Renal cortex interstitium (tissue), 11 donors: ENCODE measurements around the gene MIPOL1. TPM values are rescaled to one million over a fixed set of nuclear protein-coding genes. Genes with fewer than 3 reads are reported as not detected.
"Not testable (repeated sequence)": the region's sequence is repeated elsewhere in the genome, so short reads cannot be mapped to it uniquely, and the experiment has no call there.

ENCODE experiments used
- DNase-seq, 11 donors: peaks; one replicate each; pipeline ENCODE4 v3.0.0-alpha.2; 2013; ENCODE audit warnings: low read depth in 9 of 11, low spot score in 4 of 11; ENCODE audit errors: extremely low read depth in 1 of 11
- polyA plus RNA-seq, 3 donors: library from polyadenylated mRNA; unstranded; fragments of 120-200 nt; gene quantifications; one replicate each; pipeline ENCODE4 v1.2.1, GENCODE V29; 2013; ENCODE audit not compliant: insufficient read length in 3 of 3

MIPOL1 gene
- polyA plus RNA-seq, 3 donors = 8.9 to 13.0 (median 9.8) TPM

DNA sequence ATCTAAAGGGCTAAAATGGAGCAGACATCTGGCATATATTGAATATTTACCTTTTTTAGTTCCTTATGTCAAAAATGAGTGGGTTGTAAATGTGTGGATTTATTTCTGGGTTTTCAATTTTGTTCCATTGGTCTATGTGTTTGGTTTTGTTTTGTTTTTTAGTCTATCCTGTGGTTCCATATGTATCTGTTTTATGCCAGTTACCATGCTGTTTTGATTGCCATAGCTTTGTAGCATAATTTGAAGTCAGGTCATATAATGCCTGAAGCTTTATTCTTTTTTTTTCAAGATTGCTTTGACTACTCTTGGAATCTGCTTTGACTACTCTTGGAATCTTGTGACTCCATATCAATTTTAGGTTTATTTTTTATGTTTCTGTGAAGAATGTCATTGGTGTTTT lies 133.2 kb downstream of the MIPOL1 start:
- DNase-seq = no peak

DNA sequence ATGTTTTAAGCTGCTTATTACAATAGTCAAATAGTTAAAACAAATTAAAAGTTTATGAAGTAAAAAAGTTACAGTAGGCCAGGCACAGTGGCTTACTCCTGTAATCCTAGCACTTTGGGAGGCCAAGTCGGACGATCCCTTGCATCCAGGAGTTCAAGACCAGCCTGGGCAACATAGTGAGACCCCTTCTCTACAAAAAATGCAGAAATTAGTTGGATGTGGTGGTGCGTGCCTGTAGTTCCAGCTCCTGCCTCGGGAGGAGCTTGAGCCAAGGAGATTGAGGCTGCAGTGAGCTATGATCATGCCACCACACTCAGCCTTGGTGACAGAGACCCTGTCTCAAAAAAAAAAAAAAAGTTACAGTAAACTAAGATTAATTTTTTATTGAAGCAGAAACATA lies 142.6 kb downstream of the MIPOL1 start:
- no peak for DNase-seq

DNA sequence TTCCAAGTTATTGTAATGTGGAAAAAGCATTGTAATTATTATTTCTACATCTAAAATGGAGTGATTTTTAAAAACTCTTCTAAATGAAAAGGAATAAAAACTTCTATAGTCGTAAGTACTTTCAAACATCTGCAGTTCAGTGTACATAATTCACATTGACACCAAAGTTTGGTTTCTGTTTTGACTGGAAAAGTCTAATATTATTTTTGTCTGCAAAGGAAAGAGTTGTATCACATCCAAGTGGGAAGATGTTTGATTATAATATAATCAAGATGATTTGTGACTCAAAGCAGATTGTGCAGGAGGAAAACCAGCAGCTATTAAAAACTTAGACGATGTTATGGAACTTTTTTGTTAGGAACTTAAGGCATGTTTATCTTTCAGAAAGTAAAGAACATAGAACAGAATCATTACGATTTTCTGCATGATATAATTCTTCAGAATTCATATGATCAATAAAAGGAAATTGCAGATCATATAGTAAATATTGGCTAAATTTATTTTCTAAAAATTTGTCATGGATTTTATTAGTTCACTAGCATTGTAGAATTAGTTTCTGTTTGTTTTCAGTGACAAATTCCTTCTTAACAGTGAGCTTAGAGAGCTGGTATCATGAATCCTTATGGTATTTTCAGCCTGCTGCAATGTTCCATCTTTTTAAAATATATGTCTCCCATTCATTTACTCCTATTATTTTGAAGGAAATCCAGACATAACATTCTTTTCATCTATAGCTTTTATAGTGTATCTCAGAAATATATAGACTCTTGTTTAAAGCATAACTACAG lies 145.8 kb downstream of the MIPOL1 start:
- DNase-seq = peak in 4 of 11 donors; percentile 5 to 12 (median 10)

DNA sequence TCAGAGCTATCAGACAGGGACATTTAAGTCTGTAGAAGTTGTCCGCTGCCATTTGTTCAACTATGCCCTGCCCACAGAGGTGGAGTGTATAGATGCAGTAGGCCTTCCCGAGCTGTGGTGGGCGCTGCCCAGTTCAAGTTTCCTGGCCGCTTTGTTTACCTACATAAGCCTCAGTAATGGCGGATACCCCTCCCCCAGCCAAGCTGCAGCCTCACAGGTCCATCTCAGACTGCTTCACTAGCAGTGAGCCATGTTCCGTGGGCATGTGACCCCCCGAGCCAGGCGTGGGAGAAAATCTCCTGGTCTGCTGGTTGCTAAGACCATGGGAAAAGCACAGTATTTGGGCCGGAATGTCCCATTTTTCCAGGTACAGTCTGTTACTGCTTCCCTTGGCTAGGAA lies 165.9 kb downstream of the MIPOL1 start:
- DNase-seq = no peak

- DNase-seq = no peak
Observed at GRCh38 chr14:37369425-37369824, 171.7 kb downstream of the MIPOL1 start.

DNA sequence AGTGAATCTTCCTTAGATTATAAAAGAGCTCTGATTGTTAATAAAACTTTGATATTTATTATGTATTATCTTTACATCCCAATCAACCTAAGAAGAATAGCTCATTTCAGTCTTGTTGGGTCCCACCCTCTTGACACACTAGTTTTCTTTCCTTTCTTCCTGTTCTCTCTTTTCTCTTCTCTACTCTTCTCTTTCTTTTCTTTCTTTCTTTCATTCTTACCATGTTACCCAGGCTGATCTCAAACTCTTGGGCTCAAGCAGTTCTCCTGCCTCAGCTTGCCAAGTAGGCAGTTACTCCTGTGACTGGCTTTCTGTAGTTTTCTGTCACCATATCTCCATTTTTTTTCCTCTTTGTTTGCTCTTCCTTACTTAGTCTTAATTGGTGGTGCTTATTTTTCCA lies 177.8 kb downstream of the MIPOL1 start:
- no peak for DNase-seq

DNA sequence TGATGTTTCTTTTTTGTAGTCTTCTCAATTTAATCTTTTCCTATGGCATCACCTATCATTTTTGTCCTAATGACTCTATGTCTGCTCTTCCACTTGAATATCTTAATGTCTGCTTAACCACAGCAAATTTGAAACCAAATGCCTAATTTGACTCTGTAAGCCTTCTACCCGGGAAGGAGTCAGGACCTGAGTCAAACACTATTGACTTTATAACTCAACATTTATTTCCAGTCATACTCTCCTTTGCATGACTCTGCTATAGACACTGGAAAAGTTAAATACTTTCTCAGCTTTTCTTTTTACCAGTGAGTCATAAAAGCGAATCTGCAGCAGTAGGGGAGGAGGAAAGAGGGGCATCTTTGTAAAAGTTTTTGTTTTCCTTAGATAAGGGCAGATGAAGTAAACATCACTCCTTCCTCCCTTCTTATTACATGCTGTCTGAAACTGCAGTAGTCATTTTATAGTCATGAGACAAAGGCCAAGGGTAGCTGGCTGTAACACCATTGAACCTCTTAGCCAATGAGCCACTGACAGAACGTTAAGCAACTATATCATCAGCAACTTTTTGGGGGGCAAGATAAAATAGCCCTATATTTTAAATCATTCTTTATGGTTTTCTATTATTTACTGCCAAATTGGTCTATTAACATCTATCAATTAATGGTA lies 179.3 kb downstream of the MIPOL1 start:
- DNase-seq = no peak

GRCh38 chr14:37384870-37385596 lies 187.3 kb downstream of the MIPOL1 start:
- no peak for DNase-seq

- DNase-seq = not testable (repeated sequence)
Observed at GRCh38 chr14:37397157-37397940, 199.6 kb downstream of the MIPOL1 start.

- no peak for DNase-seq
Observed at GRCh38 chr14:37397941-37398215, 200.1 kb downstream of the MIPOL1 start.

- DNase-seq = no peak
Observed at GRCh38 chr14:37399517-37399916, 201.8 kb downstream of the MIPOL1 start.

GRCh38 chr14:37401093-37401492 lies 203.4 kb downstream of the MIPOL1 start:
- DNase-seq = no peak

DNA sequence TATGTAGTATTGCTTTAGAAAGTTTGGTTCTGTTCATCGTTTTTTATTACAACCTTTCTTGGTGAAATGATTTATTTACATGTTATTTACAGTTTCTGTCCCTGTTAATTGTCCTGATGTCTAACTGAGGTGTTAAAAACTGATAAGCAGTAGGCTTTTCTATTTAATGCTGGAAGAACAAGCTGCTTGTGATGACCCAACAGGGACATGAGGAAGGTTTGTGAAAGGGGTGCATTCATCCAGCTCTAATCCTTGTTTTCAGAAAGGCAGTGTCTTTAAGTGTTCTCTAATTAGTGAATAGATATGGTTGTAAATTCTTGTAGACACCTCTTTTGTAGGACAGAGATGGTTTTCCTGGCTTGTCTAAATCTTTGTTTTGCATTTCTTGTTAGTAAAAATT lies 205.9 kb downstream of the MIPOL1 start:
- no peak for DNase-seq

DNA sequence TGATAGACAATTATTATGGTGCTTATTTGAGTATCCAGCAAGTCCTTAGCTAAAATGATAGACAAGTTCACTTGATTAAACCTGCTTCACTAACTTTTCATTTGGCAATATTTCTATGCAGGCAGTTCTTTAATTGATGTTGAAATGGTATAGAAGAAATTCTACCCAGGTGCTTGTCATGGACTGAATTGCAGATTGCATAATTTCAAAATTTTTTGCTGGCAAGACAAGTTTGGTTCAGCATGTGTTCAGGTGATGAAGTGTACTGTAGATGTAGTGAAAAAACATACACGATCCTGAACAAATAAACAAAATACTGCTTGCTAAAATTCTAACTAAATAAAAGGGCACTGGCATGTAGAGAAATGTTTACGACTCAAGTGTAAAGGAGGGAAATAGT lies 208.4 kb downstream of the MIPOL1 start:
- no peak for DNase-seq

- DNase-seq = no peak
Observed at GRCh38 chr14:37411079-37411735, 213.5 kb downstream of the MIPOL1 start.

DNA sequence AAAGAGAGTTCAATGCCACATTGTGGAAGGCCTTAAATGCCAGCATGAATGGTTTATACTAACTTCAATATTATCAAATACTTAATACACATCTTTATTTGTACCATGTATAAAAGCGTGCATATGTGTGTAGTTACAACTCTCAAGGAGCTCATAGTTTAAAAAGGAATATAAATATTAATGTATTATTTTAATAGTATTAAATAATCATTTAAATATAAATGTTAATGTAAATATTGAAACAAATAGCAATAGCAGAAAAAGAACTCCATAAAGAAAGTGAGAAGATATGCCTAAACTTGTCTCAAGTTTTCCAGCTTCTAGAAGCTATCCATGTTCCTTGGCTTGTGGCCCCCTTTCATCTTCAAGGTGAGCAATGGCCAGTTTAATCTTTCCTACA lies 215.3 kb downstream of the MIPOL1 start:
- DNase-seq = no peak

GRCh38 chr14:37413504-37414003 lies 215.8 kb downstream of the MIPOL1 start:
- no peak for DNase-seq

DNA sequence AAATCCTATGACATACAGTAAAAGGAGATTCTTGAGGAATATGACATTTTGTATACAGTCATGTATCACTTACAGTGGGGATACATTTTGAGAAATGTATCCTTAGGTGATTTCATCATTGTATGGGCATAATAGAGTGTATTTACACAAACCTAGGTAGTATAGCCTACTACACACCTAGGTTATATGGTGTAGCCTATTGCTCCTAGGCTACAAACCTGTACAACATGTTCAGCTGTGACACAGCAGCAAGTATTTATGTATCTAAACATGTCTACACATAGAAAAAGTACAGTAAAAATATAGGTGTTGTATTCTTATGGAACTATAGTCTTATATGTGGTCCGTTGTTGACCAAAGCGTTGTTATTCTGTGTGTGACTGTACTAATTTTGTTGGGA lies 218.5 kb downstream of the MIPOL1 start:
- DNase-seq = no peak

- no peak for DNase-seq
Observed at GRCh38 chr14:37417151-37417550, 219.4 kb downstream of the MIPOL1 start.
